Measurements from ENCODE around the gene RRP1B. TPM values are rescaled to one million over a fixed set of nuclear protein-coding genes. Genes with fewer than 3 reads are reported as not detected.
A peak's percentile ranks its signal among the peaks of the same experiment; 100 is the strongest.

RRP1B gene
- total RNA-seq, 1 experiment from 2014 or later: 44.2 TPM

- no peaks in the 10 kb centered on the region for H3K9me3 ChIP-seq (ENCODE audit: low read length)
- H3K9me2 ChIP-seq (replicated peaks; ENCODE audit: low read length): no peaks in the 10 kb centered on the region
- no peak overlapping the region for H3K4me2 ChIP-seq (ENCODE audit: low read length)
- intact Hi-C loops (cut with micrococcal nuclease): no loop called here
- no peak overlapping the region for H2AFZ ChIP-seq (ENCODE audit: low read length)
- no peaks in the 10 kb centered on the region for H3K27me3 ChIP-seq (ENCODE audit: low read length)
- no peaks in the 10 kb centered on the region for H3K4me1 ChIP-seq (ENCODE audit: insufficient read depth, low read length)
- peaks cover 48% of the 10 kb centered on the region for H3K36me3 ChIP-seq (ENCODE audit: low read depth, low read length)
- no peak overlapping the region for H3K9ac ChIP-seq (ENCODE audit: low read length)
- H4K20me1 ChIP-seq (ENCODE audit: low read length): 0 out of 2 replicates have a peak, but pooled peaks cover 12% of the 10 kb centered on the region
- H3F3A ChIP-seq (ENCODE audit: low read length, unreplicated experiment): no peaks in the 10 kb centered on the region
- ATAC-seq (no peak), DNase-seq (no peak)
- no peak overlapping the region for H3K4me3 ChIP-seq (ENCODE audit: low read length)
- H3K27ac ChIP-seq (ENCODE audit: low read length): no peak overlapping the region
- CTCF ChIA-PET: no interaction called here
- peaks cover 29% of the 10 kb centered on the region for H3K79me2 ChIP-seq (ENCODE audit: low read length)
- no TSS peak for BruUV-seq (replicated peaks)
- POLR2A ChIA-PET (ENCODE audit: unreplicated experiment): no interaction called here
- no peak for TF ChIP-seq EZH2 (IDR thresholded peaks at IDR 0.05; ENCODE audit: low read length, unreplicated experiment)
- TF ChIP-seq EZH2phosphoT487 (IDR thresholded peaks at IDR 0.05; ENCODE audit: borderline replicate concordance, low read length): no peak
- no peak for TF ChIP-seq CTCF (conservative IDR thresholded peaks at IDR 0.05; ENCODE audit: low read depth, low read length)
Observed at GRCh38 chr21:43741423-43742096, 82.2 kb downstream of the RRP1B start.

- H4K20me1 ChIP-seq (ENCODE audit: low read length): 0 out of 2 replicates have a peak, but pooled peaks cover 4% of the 10 kb centered on the region
- peaks cover 44% of the 10 kb centered on the region for H3K36me3 ChIP-seq (ENCODE audit: low read depth, low read length)
- H3K9me2 ChIP-seq (replicated peaks; ENCODE audit: low read length): no peaks in the 10 kb centered on the region
- DNase-seq (no peak), ATAC-seq (no peak)
- H3K9ac ChIP-seq (ENCODE audit: low read length): no peak overlapping the region
- peaks cover 13% of the 10 kb centered on the region; the same call in 1 of the 2 replicates for H3K79me2 ChIP-seq (ENCODE audit: low read length)
- ChIA-PET POLR2A (ENCODE audit: unreplicated experiment) (no interaction called here), CTCF (no interaction called here)
- H3K27me3 ChIP-seq (ENCODE audit: low read length): no peaks in the 10 kb centered on the region
- TF ChIP-seq EZH2phosphoT487 (IDR thresholded peaks at IDR 0.05; ENCODE audit: borderline replicate concordance, low read length) (no peak), EZH2 (IDR thresholded peaks at IDR 0.05; ENCODE audit: low read length, unreplicated experiment) (no peak), CTCF (conservative IDR thresholded peaks at IDR 0.05; ENCODE audit: low read depth, low read length) (no peak)
- no peaks in the 10 kb centered on the region for H3K4me1 ChIP-seq (ENCODE audit: insufficient read depth, low read length)
- no peaks in the 10 kb centered on the region for H3F3A ChIP-seq (ENCODE audit: low read length, unreplicated experiment)
- H2AFZ ChIP-seq (ENCODE audit: low read length): no peak overlapping the region
- no peak overlapping the region for H3K4me3 ChIP-seq (ENCODE audit: low read length)
- H3K9me3 ChIP-seq (ENCODE audit: low read length): no peaks in the 10 kb centered on the region
- BruUV-seq (replicated peaks): no TSS peak
- H3K4me2 ChIP-seq (ENCODE audit: low read length): no peak overlapping the region
- intact Hi-C loops (cut with micrococcal nuclease): no loop called here
- H3K27ac ChIP-seq (ENCODE audit: low read length): no peak overlapping the region
Observed at GRCh38 chr21:43743947-43744346, 84.6 kb downstream of the RRP1B start.

- Histone ChIP-seq H3K79me2 (ENCODE audit: low read length) (0 out of 2 replicates have a peak, but pooled peaks cover 7% of the 10 kb centered on the region), H3K9me2 (replicated peaks; ENCODE audit: low read length) (no peaks in the 10 kb centered on the region), H3K27ac (ENCODE audit: low read length) (no peak overlapping the region), H3F3A (ENCODE audit: low read length, unreplicated experiment) (no peaks in the 10 kb centered on the region), H3K4me2 (ENCODE audit: low read length) (no peak overlapping the region), H3K9ac (ENCODE audit: low read length) (no peak overlapping the region), H2AFZ (ENCODE audit: low read length) (no peak overlapping the region), H3K4me1 (ENCODE audit: insufficient read depth, low read length) (no peaks in the 10 kb centered on the region), H3K9me3 (ENCODE audit: low read length) (no peaks in the 10 kb centered on the region), H3K36me3 (ENCODE audit: low read depth, low read length) (peaks cover 46% of the 10 kb centered on the region), H4K20me1 (ENCODE audit: low read length) (0 out of 2 replicates have a peak, but pooled peaks cover 4% of the 10 kb centered on the region), H3K4me3 (ENCODE audit: low read length) (no peak overlapping the region), H3K27me3 (ENCODE audit: low read length) (no peaks in the 10 kb centered on the region)
- CTCF ChIA-PET: no interaction called here
- TF ChIP-seq EZH2phosphoT487 (IDR thresholded peaks at IDR 0.05; ENCODE audit: borderline replicate concordance, low read length): no peak
- no peak for TF ChIP-seq EZH2 (IDR thresholded peaks at IDR 0.05; ENCODE audit: low read length, unreplicated experiment)
- TF ChIP-seq CTCF (conservative IDR thresholded peaks at IDR 0.05; ENCODE audit: low read depth, low read length): no peak
- intact Hi-C loops (cut with micrococcal nuclease): no loop called here
- DNase-seq (no peak), ATAC-seq (no peak)
- BruUV-seq (replicated peaks): TSS peak; percentile 25
- POLR2A ChIA-PET (ENCODE audit: unreplicated experiment): no interaction called here
Observed at GRCh38 chr21:43744725-43745124, 85.4 kb downstream of the RRP1B start.

Data from PC-3 (cell line).